OCI-M2 (cell line): ENCODE data around the gene C1QTNF5.

Experiments
- DNase-seq: peaks from one replicate; lab custom pipeline; 2025; ENCODE audit not compliant: unreplicated experiment; lab: John Stamatoyannopoulos, UW

Gene C1QTNF5

DNA sequence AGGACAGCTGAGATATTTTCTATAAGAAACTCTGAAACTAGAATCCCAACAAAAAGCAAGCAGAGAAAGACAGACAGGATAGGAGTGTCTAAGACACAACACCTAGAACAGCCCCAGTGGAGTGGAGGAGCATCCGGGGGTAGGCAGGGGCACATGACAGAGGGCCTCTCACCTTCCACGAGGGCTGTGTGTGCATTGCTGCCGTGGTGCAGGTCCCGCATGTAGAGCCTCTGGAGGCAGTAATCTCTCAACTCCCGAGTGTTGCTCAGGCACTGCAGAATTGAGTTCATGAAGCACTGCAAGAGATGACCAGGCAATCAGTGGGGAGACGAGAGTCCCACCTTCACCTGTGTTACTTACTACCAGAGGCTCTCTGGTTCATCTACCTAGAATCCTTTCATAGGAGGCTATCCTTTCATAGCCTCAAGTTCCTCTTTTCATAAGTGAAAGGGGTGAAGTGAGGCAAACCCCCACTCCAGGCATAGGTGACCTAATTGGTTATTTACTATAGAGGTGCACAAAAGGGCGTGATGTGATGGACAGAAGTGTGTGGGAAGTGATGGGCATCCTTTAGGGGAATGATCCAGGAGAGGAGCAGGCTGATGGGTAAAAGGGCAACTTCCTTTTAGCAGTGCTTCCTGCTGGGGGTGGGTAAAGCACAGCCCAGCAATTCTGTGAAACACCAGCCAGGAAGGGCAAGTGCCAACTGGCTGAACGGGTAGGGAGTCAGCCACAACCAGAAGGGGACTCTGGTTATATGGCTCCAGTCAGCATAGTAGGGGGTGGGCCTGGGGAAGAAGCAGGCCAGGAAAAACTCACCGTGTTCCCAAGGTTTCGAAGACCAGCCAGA is 18.9 kb upstream of the C1QTNF5 start:
- DNase-seq: no peak

DNA sequence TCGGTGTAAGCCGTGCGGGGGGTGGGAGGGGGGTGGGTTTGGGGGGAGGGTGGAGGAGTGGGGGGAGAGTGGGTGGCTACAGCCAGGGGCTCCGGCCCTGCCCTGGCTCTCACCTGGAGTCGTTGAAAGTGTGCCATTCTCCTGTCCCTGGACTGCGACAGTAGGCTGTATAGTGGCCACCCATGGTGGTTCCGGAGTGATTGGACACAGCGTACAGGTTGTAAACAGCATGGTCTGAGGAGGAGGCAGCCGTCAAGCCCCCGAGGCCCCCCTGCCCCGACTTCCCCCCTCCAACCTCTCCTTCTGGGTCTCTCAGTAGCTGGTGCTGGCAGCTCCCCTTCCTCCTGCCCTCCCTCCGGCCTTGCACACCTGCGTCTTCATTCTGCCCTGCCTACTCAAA is 16.4 kb upstream of the C1QTNF5 start:
- no peak for DNase-seq

DNA sequence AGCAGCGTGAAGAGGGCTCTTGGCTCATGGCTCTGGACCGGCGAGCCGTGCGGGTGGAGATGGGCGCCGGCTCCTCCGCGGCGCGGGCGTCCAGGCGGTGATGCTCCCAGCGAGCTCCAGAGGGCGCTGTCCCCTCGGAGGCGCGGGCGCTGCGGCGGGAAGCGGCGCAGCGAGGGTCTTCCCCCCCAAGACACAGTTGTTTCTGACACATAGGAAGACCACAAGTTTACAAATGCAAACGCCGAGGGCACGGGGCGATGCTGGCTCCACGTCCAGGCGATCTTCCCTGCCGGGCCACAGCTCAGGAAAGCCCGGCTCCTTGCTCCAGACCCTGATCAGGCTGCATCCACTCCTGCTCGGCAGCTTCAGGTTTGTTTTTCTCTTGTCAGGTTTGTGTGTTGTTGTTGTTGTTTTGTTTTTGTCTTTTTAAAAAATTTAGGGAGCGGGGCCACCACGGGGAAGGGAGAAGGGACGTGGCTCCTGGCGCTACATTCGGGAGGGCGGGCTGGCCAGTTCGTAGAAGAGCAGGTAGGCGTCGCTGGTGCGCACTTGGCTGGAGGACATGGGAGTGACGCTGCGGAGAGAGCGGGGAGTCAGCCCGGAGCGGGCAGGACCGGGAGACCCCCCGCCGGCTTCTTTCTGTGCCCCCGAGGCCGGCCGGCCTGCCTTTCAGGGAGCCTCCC is 15.8 kb upstream of the C1QTNF5 start:
- DNase-seq: no peak

DNA sequence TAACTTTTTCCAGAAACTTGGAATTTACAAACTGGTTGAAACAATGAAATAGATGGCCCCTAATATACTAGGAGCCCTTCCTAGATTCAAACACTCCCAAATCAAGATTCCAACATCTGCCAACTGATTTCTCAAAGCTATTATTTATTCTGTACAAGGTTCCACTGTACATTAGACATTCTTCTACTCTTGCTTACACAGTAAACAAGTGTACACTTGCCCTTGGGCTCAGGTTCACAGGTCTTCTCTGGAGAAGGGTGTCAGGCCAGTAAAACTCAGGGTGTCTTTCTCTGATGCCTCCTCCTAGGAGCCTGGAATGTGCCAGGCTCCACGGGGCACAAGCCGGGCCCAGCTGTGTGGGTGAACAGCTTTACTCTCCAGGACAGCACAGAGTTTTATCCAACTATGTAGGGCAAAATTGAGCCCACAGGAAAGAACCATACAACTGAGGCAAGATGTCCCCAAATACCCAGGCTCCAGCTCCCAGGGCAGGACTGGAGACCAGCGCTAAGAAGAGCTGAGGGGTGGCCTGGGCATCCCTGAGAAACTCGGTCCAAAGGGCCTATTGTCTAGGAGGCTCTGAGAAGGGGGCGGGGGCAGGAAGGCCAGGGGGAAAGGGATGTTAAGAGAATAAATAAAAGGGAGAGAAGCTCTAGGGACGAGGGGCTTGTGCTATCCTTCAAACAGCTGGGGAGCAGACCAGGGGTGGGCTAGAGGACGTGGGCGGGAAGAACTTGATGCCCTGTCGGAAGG is 14.6 kb upstream of the C1QTNF5 start:
- DNase-seq: no peak

DNA sequence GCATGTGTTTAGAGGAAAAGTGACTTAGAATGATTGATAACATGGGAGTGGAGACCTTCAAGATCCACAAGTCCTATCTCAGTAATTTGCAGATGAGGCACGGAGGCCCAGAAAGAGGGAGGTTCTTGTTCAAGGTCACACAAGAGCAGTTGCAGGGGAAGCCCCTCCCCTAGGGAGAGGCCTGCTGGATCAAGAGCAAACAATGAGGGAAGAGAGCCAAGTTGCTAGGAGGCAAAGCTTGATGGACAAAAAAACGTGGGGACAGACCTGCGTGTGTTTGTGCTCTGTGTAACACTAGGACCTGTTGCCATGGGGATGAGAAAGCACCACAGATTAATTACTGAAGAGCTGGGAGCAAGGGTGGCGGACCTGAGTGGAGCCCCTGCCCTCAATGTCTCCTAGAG is 12.2 kb upstream of the C1QTNF5 start:
- no peak for DNase-seq

DNA sequence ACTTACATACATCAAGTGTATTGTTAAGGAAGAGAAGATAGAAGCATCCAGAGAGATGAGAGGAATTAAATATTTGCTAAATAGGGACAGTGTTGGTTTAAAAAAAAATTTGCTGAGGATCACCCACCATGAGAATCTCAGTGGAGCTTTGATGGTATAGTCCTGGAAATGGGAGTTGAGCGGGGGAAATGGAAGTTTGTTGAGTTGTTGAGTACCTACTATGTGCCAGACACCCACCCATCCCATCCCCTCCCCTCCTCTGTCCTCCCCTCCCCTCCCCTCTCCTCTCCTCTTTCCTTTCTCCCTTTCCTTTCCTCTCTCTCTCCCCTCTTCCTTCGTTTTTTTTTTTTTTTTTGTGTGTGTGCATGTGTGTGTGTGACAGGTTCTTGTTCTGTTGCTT is 10.5 kb upstream of the C1QTNF5 start:
- DNase-seq: no peak

DNA sequence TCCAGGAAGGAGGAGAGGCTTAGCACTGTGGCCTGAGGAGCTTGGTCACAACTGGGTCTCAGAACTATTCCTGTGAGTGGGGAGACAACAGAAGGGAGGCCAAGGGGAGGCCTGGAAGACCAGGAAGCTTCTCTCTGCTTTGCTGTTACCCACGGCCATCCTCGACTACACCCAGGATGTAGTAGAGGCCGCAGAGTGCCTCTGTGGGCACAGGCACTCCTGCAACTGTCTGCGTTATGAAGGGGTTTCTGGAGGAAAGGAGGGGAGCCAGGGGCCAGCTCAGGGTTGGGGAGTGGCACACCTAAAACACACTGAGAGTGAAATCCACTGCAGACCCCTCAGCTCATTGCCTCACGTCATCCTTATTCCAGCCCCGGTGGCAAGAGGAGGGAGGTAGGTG is 9.6 kb upstream of the C1QTNF5 start:
- DNase-seq: no peak

DNA sequence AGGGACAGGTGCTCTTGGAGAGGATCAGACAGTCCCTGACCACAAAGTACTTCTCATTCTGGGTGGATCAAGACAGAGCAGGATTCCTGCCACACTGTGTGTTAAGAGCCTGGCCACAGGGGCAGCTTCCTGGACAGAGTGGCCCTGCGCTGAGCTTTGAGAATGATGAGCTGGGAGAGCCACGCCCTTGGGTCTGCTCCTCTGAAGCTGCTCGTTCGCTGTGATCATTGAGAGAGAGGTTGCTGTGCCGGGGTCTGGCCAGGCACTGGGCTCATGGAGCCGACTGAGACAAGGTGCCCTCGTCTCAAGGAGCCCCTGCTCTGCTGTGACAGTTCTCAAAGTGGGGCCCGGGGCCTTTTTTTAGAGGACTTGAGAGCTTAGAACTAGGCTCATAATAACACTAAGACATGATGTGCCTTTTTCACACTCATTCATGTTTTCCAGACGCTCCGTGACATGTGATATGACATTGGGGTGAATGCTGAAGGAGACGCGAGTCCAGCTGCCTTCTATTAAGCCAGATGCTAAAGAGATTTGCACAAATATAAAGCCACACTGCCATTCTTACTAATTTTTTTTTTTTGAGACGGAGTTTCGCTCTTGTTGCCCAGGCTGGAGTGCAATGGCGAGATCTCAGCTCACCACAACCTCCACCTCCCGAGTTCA is 7.4 kb upstream of the C1QTNF5 start:
- no peak for DNase-seq

DNA sequence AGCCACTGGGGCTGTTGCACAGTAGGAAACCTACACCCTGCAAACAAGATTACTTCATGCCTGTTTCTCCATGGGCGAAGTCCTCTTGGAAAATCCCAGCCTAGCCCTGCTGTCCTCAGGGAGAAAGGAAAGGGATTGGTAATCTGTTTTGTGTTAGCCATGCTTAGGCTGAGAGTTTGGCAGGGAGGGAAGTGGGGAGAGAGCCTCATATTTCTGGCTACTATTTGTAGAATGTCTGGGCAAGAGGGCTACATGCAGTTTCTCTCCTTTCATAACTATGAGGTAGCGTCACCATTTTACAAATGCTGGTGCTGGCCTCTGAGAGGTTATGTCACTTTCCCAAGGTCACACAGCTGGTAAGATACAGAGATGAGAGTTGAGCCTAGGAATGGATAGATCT is 6.6 kb upstream of the C1QTNF5 start:
- DNase-seq: no peak

DNA sequence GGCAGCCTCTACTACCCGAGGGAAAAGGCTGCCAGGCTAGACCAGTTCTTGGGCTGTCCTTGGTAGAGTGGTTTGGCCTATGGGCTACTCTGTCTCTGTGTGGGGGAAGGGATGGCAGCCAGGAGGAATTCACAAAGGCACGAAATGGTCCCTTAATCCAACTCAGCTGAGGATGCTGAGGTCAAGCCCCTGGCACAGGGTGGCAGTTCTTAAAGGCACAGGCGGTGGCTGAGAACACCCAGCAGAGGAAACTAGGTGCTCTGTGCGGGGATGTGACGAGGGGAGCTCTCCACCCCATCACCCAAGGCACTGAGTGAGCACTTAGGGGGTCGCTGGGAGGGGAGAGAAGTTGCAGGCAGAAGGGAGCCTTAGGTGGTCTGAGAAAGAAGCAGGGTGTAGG is 5.9 kb upstream of the C1QTNF5 start, which contains the start of gene MFRP:
TSS of gene MFRP (minus strand) at position 101 of the 400 bp plus-strand sequence. CDS start 192 bp downstream, outside the sequence.
- no peak for DNase-seq

DNA sequence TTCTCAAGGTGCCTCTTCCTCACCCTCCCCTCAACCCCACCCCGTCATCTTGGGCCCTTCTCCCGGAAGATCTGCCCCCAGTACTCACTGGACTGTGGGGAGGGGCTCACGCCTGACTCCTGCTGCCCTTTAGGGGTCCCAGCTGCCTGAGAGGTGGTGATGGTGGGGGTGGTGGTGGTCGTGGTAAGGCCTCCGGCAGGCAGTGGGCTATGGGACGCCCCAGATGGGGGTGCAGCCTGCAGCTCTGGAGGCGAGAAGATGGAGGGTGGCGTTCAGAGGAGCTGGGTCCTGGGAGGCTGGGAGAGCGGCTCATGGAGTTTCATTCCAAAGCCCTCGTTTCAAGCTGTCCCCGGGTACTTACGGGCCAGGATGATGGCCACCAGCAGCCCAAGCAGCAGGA is 5.0 kb upstream of the C1QTNF5 start:
- no peak for DNase-seq

DNA sequence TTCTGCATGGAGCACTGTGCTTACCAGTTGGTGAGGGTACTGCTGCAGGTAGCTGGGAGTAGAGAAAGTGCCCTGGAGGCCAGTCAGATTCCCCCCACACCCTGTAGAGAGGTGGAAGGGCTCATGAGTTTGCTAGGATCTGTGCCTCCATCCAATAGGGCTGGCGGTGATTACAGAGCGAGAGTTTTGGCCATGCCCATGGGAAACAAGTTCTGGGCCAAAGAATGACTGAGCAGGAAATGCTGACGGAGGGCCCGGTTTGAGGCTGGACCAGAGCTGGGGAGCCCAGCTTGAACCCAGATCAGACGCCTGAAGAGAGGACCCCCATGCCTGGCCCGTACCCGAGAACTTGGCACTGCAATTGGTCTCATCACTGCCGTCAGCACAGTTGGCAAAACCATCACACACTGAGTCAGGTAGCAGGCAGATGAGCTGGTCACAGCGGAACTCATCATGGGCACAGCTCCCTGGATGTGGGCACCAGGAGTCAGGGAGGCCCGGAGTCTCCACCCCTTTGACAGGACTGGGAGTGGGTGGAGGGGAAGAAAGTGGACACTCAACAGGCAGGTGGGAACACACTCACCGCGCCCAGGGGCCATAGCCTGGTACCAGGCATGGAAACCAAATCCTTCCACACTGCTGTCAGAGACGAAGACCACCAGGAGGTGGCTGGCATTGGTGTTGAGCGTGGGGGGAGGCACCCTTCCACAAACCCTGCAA is 3.8 kb upstream of the C1QTNF5 start:
- no peak for DNase-seq

DNA sequence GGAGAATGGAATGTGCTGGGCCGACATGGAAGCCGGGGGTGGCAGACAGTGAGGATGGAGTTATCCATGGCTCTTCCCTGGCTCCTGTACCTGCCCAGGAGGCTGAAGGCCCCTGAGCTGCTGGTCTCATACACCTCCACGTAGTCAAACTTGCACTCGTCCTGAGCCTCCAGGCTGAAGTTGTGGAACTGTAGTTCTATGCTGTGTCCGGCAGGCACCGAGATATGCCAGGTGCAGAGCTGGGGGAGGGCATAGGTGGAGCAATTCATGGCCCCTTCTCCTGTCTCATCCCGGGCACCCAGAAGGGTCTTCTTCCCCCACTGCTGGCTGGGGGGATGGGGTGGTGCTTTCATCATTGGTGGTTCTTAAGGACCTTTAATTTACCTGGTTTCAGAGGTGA is 3.0 kb upstream of the C1QTNF5 start:
- DNase-seq: no peak

DNA sequence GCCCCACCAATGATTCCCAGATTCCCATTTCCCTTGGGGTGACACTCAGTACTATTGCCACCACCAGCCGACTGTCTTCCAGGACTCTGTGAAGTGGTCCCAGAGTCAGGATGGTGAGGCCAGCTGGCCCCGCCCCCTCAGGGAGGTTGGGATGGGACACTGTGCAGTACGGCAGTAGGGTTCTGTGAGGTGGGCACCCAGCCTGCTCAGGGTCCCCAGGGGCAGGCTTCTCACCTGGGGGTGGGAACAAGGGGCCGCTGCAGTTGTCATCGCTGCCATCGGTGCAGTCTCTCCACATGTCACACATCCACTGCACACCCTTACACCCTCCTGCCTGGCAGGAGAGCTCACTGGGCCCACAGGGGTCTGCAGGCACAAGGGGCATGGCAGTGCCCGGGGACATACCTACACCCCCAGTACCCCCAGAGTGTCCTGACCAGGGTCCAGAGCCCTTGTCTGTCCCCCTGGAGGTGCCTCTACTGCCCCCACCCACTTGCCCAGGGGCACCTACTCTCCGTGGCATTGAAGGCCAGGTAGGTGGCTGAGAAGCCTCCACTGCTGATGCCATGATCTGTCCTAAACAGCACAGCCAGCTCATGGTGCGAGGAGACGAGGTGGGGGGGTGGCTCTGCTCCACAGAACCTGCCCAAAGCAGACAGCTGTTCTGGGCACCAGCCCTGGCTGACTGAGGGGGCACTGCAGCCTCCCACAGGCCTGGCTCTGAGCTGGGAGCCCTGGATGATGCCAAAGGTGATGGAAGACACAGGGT is 1.9 kb upstream of the C1QTNF5 start:
- DNase-seq: no peak

DNA sequence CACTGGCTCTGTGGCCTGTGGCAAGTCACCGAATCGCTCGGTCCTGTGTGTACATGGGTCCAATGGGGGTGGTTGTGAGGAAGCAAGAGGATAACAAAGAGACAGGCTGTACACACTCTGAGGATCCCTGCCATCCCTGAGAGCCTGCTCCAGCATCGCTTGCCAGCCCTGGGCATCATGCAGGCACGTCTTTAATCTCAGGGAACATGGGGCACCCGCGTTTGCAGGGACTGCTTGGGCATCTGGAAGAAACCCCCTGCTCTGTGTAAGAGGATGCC is 1.3 kb upstream of the C1QTNF5 start:
- DNase-seq: no peak

DNA sequence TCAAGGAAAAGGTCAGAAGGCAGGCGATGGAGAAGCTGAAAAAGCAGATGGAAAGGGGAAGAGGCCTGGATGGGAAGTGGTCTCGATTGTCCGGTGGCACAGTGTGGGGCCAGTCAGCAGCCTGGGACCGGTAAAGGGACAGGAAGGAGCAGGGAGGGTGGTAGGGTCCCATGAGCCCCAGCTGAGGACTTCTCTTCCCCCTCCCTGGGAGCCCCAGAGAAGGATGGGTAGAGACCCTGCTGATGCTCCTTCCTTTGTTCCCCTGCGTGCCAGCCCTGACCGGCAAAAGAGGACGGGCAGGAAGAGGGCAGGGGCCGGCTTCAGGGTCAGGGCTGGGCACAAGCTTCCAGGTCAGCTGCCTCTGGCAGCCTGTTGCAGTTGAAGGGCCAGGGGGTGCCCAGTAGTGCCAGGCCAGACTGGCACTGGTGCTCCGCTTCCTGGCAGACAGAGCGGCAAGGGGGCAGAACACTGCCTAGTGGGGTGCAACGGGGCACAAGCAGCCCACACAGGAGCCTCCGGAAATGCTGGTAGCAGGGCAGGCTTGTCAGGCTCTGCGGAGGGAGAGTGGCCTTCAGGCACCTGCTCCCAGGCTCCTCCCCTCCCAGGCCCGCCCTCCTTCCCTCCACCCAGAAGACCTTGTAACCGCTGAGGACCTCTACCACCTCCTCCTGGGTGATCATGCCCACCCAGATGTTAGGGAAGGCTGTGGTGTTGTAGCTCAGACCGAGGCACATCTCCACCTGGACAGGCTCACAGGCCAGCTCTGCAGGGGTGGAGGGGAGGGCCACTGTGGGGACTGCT is 739 bp upstream of the C1QTNF5 start:
- DNase-seq: no peak

DNA sequence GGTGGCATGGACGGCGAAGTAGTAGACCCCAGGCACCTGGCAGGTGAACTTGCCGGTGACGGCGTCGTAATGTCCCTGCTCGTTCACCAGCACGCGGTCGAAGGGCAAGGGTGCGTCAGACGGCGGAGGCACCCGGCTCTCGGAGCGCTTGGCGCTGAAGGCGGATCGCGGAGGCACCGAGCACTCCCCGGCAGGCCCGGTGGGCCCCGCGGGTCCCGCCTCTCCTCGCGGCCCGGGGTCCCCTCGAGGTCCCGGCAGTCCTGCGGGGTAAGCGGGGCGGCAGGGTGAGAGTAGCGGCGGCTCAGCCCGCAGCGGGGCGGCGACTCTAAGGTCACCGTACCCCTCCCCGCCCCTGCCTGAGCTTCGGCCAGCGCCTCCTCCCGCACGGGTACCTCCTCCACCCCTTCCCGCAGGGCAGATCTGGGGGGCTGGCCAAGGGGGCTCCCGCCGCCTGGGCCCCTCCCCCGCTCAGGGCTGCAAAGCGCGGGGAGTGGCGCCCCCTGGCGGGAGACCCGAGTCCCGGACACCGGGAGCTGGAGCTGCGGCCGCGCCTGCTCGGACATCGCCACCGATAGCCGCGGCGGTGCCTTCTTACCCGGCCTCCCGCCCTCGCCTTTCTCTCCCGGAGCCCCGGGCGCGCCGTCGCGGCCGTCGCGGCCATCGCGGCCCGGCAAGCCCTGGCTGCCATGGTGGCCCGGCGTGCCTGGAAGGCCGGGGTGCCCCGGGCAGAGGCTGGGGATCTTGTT is 921 bp downstream of the C1QTNF5 start:
- no peak for DNase-seq

DNA sequence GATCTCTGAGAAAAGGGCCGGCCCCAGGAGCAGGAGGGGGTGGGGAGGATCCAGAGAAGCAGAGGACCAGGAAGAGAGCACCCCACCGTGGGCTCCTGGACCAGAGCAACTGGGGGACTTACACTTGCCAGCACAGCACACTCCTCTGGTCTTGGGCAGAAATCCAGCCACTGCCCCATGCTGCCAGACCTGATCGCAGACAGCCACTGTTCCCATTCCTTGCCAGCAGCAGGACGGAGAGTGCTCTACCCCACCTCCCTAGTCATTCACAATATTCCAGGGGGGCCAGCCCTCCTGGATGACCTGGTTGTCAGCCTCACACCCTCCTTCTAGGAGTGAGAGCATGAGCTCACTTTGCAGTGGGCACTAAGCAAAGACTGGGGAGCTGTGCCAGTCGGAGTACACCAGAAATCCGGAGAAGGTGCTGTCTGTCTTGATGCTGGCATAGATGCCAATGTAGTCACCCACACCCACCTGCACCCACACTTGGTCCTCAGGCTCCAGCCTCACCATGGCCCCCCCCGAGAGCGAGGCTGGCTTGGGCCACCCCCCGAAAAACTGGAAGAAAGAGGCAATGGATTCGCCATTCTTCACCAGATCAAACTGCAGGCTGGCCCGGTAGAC is 1.6 kb downstream of the C1QTNF5 start:
- DNase-seq: no peak
